HepG2 (cell line): ENCODE data around the gene TRAK1. TPM values are rescaled to one million over a fixed set of nuclear protein-coding genes. Genes with fewer than 3 reads are reported as not detected.
A peak's percentile ranks its signal among the peaks of the same experiment; 100 is the strongest.

ENCODE experiments used
- CHCHD3 ChIP-seq: sonication (generic); formaldehyde crosslinking; IDR thresholded peaks from 2 replicates; pipeline ENCODE4 v1.8.0; 2022; ENCODE audit warnings: mild to moderate bottlenecking, missing genetic modification reagents, moderate library complexity
- ELF4 ChIP-seq: sonication (generic); formaldehyde crosslinking; IDR thresholded peaks from 2 replicates; pipeline ENCODE4 v1.5.0; 2020; ENCODE audit warnings: missing genetic modification reagents, mild to moderate bottlenecking, moderate library complexity, borderline replicate concordance
- FOXC1 ChIP-seq: sonication (generic); formaldehyde crosslinking; IDR thresholded peaks from 2 replicates; pipeline ENCODE4 v1.8.0; 2022; ENCODE audit warnings: mild to moderate bottlenecking, missing genetic modification reagents, borderline replicate concordance
- GMEB2 ChIP-seq: IDR thresholded peaks from 2 replicates; pipeline ENCODE4 v1.6.1; 2016; ENCODE audit warnings: missing biosample characterization, missing genetic modification reagents, low read depth
- GTF3A ChIP-seq: sonication (generic); formaldehyde crosslinking; conservative IDR thresholded peaks from 2 replicates; pipeline ENCODE4 v1.4.0; 2020; ENCODE audit warnings: mild to moderate bottlenecking, missing genetic modification reagents
- HINFP ChIP-seq: sonication (generic); formaldehyde crosslinking; IDR thresholded peaks from 2 replicates; pipeline ENCODE4 v1.4.0; 2020; ENCODE audit warnings: low read depth, mild to moderate bottlenecking, missing genetic modification reagents
- IKZF1 ChIP-seq: fragments of 450-650 bp; IDR thresholded peaks from 2 replicates; pipeline ENCODE4 v1.7.1; 2016
- PITX1 ChIP-seq: sonication (generic); formaldehyde crosslinking; IDR thresholded peaks from 2 replicates; pipeline ENCODE4 v1.5.1; 2020; ENCODE audit warnings: mild to moderate bottlenecking, missing genetic modification reagents
- SKI ChIP-seq: fragments of 450-650 bp; IDR thresholded peaks from one replicate; pipeline ENCODE4 v1.6.1; 2018; ENCODE audit warnings: mild to moderate bottlenecking; ENCODE audit not compliant: partially characterized antibody
- SOX5 ChIP-seq: IDR thresholded peaks from 2 replicates; pipeline ENCODE4 v1.6.1; 2016; ENCODE audit warnings: borderline replicate concordance
- TOE1 ChIP-seq: sonication (generic); formaldehyde crosslinking; IDR thresholded peaks from 2 replicates; pipeline ENCODE4 v1.4.0; 2020; ENCODE audit warnings: mild to moderate bottlenecking, missing genetic modification reagents
- ZBTB40 ChIP-seq, 2 experiments: fragments of 450-650 bp in 1 of 2; sonication (generic) in 1 of 2; formaldehyde crosslinking in 1 of 2; IDR thresholded peaks; 2 replicates each; pipeline versions ENCODE4 v1.6.1 to v1.8.0; 2016 to 2022; ENCODE audit warnings: antibody characterized with exemption in 1 of 2, mild to moderate bottlenecking in 1 of 2, missing genetic modification reagents in 1 of 2
- ZFP37 ChIP-seq: sonication (generic); formaldehyde crosslinking; IDR thresholded peaks from 2 replicates; pipeline ENCODE4 v1.4.0; 2020; ENCODE audit warnings: missing genetic modification reagents, borderline replicate concordance
- ZMAT5 ChIP-seq: sonication (generic); formaldehyde crosslinking; IDR thresholded peaks from 2 replicates; pipeline ENCODE4 v1.5.0; 2020; ENCODE audit warnings: mild to moderate bottlenecking, low read depth, missing genetic modification reagents, borderline replicate concordance
- ZMYM3 ChIP-seq: sonication (generic); formaldehyde crosslinking; IDR thresholded peaks from 2 replicates; pipeline ENCODE4 v1.5.1; 2020; ENCODE audit warnings: mild to moderate bottlenecking, missing genetic modification reagents
- ZNF251 ChIP-seq: sonication (generic); formaldehyde crosslinking; IDR thresholded peaks from 2 replicates; pipeline ENCODE4 v1.9.0; 2021; ENCODE audit warnings: mild to moderate bottlenecking, missing genetic modification reagents
- ZNF335 ChIP-seq: sonication (generic); formaldehyde crosslinking; IDR thresholded peaks from 2 replicates; pipeline ENCODE4 v1.4.0; 2020; ENCODE audit warnings: missing genetic modification reagents
- ZNF484 ChIP-seq: sonication (generic); formaldehyde crosslinking; IDR thresholded peaks from 2 replicates; pipeline ENCODE4 v1.5.1; 2020; ENCODE audit warnings: mild to moderate bottlenecking, low read depth, missing genetic modification reagents, borderline replicate concordance
- ZNF746 ChIP-seq: sonication (generic); formaldehyde crosslinking; IDR thresholded peaks from 2 replicates; pipeline ENCODE4 v1.8.0; 2022; ENCODE audit warnings: mild to moderate bottlenecking, missing genetic modification reagents
- polyA plus RNA-seq, 8 experiments: library from polyadenylated mRNA; depleted of rRNA in 3 of 8; stranded (reverse) in 7 of 8; unstranded in 1 of 8; fragments of >200 nt; fragmentation: Illumina TruSeq in 4 of 8; extraction: Trizol in 4 of 8; gene quantifications; 2 replicates each; pipeline versions ENCODE4 v1.2.1 to v1.2.3, GENCODE V29; 2011 to 2016; ENCODE audit warnings: low read depth in 4 of 8, missing spikeins in 1 of 8, mixed read lengths in 1 of 8; ENCODE audit not compliant: insufficient read depth in 1 of 8
- total RNA-seq, 5 experiments: library from RNA; depleted of rRNA; stranded (reverse); fragments of >200 nt; fragmentation: Illumina TruSeq; extraction: Trizol; gene quantifications; 2 replicates each; pipeline ENCODE4 v1.2.3, GENCODE V29; 2016; ENCODE audit warnings: low read depth in 1 of 5

TRAK1 gene
- total and polyA plus RNA-seq, 2 of the 13 experiments (the other 11 are each of a cell fraction or from before 2014, with no cell fraction given): 20.5 to 46.6 TPM

GRCh38 chr3:42053476-42053875, 37.7 kb upstream of the TRAK1 start (continued):
- TF ChIP-seq SOX5 (CRISPR knock-in tag) (no peak), HINFP (CRISPR knock-in tag) (no peak), FOXC1 (no peak), ZNF251 (CRISPR knock-in tag) (no peak), ELF4 (no peak), ZFP37 (CRISPR knock-in tag) (no peak), ZNF335 (no peak), ZMAT5 (CRISPR knock-in tag) (no peak), SKI (no peak), TOE1 (CRISPR knock-in tag) (no peak), PITX1 (CRISPR knock-in tag) (peak; percentile 25; the same call in 1 of the 2 replicates), IKZF1 (no peak), ZMYM3 (CRISPR knock-in tag) (no peak), CHCHD3 (no peak), ZBTB40 (IDR thresholded peaks at IDR 0.05) (no peak), ZBTB40 (CRISPR knock-in tag; IDR thresholded peaks at IDR 0.05) (no peak), GTF3A (CRISPR knock-in tag) (no peak), ZNF746 (no peak), ZNF484 (CRISPR knock-in tag) (no peak), GMEB2 (no peak)
